Measurements from ENCODE around the gene LSM10.

The LSM10 gene

DNA sequence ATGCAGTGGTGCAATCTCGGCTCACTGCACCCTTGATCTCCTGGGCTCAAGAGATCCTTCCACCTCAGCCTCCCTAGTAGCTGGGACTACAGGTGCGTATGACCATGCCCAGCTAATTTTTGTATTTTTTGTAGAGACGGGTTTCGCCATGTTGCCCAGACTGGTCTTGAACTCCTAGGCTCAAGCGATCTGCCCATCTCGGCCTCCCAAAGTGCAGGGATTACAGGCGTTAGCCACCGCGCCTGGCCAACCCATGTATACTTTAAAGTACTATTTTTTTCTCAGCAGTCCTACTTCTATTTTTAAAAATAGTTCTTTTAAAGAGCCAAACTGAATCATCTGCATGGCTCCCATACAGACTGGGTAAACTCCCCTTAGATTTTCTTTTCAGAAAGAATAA lies 15.5 kb downstream of the LSM10 start:
- DNase-seq = no peak

DNA sequence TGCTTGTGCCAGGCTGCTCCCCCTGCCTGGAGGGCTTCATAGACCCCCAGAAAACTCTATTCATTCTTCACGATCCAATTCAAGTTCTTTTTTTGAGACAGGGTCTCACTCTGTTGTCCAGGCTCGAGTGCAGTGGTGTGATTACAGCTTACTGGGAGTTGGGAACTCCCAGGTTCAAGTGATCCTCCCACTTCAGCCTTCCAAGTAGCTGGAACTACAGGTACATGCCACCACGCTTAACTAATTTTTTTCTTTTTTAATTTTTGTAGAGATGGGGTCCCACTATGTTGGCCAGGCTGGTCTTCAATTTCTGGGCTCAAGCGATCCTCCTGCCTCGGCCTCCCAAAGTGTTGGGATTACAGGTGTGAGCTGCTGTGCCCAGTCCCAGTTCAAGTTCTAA lies 16.3 kb downstream of the LSM10 start:
- DNase-seq = no peak

- no peak for DNase-seq
Measured at GRCh38 chr1:36380782-36381181, 16.9 kb downstream of the LSM10 start.

DNA sequence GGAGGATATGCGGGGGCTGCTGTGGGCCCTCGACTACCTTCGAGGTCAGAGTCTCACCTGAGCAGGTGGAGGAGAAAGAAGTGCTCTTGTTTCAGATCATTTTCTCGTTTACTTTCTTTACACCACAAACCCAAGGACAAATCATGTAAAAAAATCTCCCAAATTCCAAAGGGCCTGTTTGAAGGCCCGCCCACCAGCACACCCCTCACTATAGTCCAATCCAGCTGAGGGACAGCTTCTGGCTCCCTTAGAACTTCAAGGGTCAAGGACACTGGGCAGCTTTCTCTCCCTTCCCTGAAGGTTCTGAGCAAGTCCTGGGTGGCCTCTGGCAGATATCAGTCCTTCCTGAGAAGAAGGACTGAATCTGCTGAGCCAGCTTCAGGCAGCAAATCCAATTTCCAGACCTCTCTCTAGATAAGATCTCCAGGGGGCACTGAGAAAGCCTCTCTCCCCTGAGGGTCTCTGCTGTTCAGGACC lies 17.5 kb downstream of the LSM10 start:
- DNase-seq = no peak

GRCh38 chr1:36377791-36378492 lies 19.8 kb downstream of the LSM10 start:
- DNase-seq = no peak

- no peak for DNase-seq
Measured at GRCh38 chr1:36372617-36373016, 25.1 kb downstream of the LSM10 start.

DNA sequence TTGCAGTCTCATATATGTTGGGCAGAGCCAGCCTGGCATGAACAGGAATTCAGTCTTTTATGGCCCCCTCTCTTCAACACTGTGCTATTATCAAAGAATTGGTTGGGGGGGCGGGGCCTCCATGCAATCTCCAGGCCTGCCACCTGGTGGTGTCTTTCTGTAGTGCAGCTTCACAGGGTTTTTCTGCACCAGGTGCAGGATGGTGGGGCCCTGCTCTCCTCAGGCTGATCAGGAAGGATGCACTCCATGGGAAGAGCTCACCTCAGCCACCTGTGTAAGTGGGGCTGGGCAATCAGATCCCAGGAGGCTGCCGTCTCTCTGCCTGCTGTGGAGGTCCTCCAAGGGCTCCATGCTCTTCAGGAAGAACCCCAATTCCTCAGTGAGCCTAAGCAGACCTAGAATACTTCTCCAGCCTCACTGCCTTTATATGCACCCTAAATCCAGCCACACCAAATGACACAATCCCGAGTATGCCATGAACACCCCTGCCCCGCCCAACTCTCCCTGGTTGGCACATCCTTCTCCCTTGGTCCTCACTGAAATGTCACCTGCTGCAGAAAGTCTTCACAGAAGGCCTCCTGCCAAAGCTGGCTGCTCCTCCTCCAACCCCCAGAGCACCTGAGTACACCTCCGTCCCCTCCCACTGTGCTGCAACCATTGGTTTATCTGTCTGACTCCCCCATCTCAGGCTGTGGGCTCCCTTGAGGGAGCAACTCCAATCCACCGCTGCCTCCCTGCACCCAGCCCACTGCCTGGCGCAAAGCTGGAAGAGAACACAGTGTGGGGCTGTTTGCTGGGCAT lies 28.4 kb downstream of the LSM10 start:
- DNase-seq = peak; percentile 79 to 88

DNA sequence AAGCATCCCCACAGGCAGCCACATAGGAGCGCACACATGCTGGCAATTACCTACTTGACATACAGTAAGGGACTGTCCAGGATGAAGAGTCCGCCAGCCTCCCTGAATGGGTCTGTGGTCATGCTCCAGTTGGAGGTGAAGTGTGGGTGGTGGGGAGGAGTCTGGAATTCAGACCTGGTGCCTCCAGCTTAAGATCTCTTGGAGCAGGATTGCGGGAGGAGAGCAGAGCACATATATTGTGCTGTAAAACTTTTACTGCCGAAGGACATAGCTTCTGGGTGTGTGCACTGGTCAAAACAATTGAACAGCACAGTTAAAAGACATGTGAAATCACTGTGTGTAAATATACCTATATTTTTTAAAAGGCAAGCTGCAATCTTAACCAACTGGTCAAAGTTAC lies 29.9 kb downstream of the LSM10 start:
- no peak for DNase-seq

DNA sequence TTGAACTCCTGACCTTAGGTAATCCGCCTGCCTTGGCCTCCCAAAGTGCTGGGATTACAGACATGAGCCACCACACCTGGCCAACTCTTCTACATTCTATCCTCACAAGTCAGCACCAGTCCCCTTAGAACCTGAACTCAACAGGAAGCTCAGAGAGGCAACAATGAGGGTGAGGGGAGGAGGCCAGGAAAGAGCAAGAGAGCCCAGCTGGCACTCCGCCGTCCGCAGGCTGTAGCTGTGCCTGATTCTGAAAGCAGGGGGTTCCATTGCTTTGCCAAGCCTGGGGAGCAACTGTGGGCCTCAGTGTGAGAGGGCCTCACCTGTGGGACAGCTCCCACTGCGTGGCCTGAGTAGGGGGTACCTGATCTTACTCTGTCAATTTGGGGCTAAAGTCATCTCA lies 30.6 kb downstream of the LSM10 start:
- DNase-seq = peak in 1 of 2 donors; percentile 12

DNA sequence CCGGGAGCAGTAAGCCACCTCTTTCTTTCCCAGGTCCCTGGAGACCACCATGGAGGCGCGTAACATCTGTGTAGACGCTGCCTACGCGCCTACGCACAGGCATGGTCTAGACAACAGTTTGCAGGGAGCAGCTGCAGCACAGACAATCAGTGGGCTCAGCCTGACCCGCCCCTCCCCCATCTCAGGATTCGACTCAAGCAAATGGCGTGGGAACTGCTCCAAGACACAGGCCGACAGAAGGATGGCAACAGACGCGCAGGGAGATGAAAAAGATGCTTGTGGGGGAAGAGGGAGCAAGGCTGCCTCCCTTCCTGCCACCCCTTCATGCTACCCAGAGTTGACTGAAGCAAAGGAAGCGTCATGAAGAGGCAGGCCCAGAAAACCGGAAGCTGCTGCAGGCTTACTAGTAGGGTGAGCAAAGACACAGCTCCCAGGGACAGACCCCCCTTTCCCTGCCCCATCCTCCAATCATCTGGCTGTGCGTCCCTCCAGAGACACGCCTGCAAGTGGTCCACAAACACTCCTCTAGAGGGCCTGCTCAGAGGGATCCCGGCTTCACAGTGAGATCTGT lies 31.5 kb downstream of the LSM10 start:
- DNase-seq = peak; percentile 36 to 42

- DNase-seq = no peak
Measured at GRCh38 chr1:36365381-36365780, 32.3 kb downstream of the LSM10 start.

DNA sequence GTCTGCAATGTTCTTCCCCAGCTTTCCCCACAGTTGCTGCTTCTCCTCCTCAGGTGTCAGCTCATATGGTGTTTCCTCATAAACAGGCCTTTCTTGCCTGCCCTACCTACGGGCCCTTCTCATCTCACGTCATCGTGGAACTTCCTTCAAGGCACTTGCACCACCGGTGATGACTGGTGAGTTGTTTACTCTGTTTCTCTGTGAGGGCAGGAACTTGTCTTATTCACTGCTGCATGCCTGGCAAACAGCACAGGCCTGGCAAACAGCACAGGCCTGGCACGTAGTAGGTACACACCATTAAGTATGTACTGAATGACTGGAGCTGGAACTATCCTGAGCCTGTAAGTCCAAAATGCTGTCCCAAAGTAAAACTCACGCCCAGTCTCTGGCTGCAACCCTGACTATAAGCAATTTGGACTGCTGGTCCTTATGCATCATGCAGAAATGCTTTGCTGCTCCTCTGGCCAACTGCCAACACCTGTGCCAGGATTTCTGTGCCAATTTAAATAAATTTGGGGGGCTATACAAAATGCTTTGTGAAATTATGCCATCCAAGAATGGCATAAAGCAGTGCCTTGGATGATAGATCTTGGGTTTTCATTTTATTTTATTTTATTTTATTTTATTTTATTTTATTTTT lies 37.7 kb downstream of the LSM10 start:
- DNase-seq = peak in 1 of 2 donors; percentile 19

- no peak for DNase-seq
Measured at GRCh38 chr1:36359383-36359782, 38.3 kb downstream of the LSM10 start.

DNA sequence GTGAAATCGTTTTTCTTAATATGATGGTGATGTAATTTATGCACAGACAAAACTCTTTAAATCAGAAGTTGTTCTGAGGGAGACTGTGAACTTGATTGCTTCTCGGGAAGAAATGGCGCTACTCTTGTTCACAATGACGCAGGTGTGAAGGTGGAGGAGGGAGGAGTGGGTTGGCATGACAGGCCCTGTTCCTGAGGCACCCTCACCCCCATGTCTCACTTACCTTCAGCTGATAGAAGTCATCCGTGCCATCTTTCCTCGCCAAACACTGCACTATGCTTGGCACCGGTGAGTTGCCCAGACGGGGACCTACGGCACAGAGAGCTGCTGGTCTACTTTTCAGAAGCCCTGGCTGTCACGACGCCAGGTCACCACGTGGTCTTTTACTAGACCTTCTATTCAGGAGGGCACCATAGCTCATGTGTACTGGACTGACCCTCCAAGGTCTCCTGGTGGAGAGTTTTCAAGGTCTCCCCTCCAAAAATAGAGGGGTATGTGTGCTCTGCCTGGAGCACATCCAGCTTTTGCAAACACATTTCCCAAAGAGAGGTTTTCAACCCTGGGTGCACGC lies 39.1 kb downstream of the LSM10 start:
- DNase-seq = no peak

DNA sequence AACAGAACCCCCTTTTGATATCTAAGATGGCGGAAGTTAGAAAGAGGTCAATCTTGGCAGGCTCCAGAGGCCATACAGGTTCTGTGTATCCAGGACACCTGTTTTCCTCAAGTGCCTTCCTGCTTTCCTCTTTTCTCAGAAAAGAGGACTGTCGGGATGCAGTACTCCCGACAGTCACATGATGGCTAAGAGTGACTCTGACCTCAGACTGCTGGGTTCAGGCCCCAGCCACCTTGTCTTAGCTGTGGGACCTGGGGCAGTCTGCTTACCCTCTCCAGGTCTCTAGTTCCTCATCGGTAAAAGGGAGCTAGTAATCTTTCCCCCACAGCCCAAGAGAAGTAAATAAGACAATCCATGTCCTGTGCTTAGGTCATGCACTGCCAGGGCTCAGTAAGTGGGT lies 41.9 kb downstream of the LSM10 start:
- DNase-seq = no peak

GRCh38 chr1:36354486-36354885 lies 43.2 kb downstream of the LSM10 start:
- no peak for DNase-seq

DNA sequence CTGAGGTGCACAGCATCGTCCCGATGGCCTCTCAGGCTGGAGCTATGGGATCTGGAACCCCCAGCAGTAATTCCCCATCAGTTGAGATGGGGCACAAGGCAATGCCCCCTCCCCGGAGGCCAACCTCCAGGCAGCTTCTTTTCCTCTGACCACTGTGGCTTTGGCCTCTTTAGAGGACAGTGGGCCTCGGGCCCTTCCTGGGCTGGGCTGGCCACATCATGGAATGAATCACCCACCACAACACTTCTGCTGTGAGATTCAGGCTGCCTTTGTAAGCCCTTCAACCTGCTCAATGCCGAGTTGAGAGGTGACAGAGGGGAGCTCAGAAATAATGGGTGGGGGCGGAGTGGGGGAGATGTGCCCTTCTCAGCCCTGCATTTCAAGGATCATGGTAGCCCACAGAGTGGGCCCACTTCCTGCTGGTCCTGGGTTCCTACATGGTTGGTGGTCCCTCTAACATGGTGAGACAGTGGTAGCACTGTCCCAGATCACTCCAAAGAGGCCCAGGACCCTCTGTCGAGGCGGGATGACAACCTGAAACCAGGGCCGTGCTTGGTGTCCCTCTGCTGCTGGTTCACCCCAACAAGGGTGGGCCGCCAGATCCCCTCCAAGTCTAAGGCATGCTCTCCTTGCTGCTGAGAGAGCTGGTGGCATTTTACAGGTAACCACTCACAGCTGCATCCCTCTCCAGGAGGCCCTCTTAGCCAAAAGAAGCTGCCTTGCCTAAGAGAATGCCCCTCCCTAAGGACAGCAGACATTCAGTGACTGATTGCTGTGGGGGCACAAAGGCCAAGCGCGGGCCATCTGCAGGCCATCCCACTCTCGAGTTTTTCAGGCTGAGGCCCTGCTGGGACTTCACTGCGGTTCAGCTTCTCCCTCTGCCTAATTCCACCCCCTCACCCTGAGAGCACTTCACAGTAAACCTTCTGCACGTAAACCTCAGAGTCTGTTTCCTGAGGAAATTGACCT lies 44.5 kb downstream of the LSM10 start:
- no peak for DNase-seq

- DNase-seq = no peak
Measured at GRCh38 chr1:36352125-36352909, 45.4 kb downstream of the LSM10 start.

DNA sequence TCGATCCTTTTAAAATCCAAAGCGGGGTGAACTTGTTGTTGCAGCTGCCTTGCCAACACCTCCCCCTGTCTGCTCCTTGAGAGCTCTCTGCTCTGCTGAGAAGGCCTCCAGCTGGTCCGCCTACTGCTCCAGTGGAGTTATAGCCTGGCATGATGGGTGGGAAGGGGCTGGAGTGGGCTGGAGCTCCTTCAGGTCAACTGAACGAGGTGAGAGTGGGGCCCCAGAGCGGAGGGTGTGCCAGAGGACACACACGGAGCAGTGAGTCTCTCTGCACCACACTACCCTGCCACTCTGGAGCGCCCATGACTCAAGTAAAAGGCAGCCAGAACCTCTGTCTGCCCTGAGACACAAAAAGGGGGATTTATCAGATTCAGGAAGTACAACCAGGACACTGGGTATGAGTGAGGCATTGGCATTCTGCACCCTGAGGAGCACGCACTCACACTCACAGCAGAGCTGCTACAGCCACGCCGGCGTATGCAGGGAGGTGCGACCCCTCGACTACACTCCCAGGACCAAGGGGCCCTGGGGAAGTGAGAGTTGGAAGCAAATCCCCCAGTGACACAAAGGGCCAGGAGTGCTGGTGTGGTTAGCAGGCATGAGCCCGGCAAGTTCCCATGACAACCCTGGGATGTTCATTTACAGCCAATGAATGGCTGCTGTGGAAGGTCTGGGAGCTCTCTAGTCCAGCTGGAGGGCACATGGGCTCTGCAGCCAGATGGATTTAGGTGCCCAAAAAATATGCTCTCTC lies 46.3 kb downstream of the LSM10 start:
- DNase-seq = no peak

- peak; percentile 42 to 59 for DNase-seq
Measured at GRCh38 chr1:36350659-36351226, 47.0 kb downstream of the LSM10 start.
